HepG2 (cell line): ENCODE data around the gene SPOP. TPM values are rescaled to one million over a fixed set of nuclear protein-coding genes. Genes with fewer than 3 reads are reported as not detected.

Source experiments
- ATF2 ChIP-seq: sonication (generic); formaldehyde crosslinking; IDR thresholded peaks from 2 replicates; pipeline ENCODE4 v1.4.0; 2020; ENCODE audit warnings: missing genetic modification reagents
- E2F1 ChIP-seq: sonication (generic); formaldehyde crosslinking; IDR thresholded peaks from 2 replicates; pipeline ENCODE4 v1.5.0; 2020; ENCODE audit warnings: missing genetic modification reagents
- HOMEZ ChIP-seq: IDR thresholded peaks from 2 replicates; pipeline ENCODE4 v1.6.1; 2016; ENCODE audit warnings: low read depth
- NR2F1 ChIP-seq, 2 experiments: fragments of 450-650 bp in 1 of 2; formaldehyde crosslinking in 1 of 2; IDR thresholded peaks; 2 replicates each; pipeline versions ENCODE4 v1.5.0 to v1.6.1; 2016 to 2020; ENCODE audit warnings: mild to moderate bottlenecking in 1 of 2, missing compliant biosample characterization in 1 of 2, missing genetic modification reagents in 1 of 2, moderate library complexity in 1 of 2
- PHF5A ChIP-seq: IDR thresholded peaks from one replicate; pipeline ENCODE4 v1.6.1; 2018; ENCODE audit warnings: low read depth, missing genetic modification reagents; ENCODE audit not compliant: unreplicated experiment
- POLR2A ChIP-seq, 2 experiments: IDR thresholded peaks; 2 replicates each; pipeline ENCODE4 v1.6.1; 2011; ENCODE audit warnings: low read depth in 2 of 2, low read length in 2 of 2, mild to moderate bottlenecking in 1 of 2, moderate library complexity in 1 of 2; ENCODE audit not compliant: insufficient read depth in 1 of 2
- RXRB ChIP-seq: IDR thresholded peaks from 2 replicates; pipeline ENCODE4 v1.6.1; 2016; ENCODE audit warnings: borderline replicate concordance, missing genetic modification reagents, missing compliant biosample characterization
- TEAD3 ChIP-seq: optimal IDR thresholded peaks from 2 replicates; pipeline ENCODE3; 2016; ENCODE audit warnings: borderline replicate concordance
- ZHX1 ChIP-seq: sonication (generic); formaldehyde crosslinking; IDR thresholded peaks from 2 replicates; pipeline ENCODE4 v1.8.1; 2022; ENCODE audit warnings: low read depth, mild to moderate bottlenecking, missing genetic modification reagents
- ZIK1 ChIP-seq: sonication (generic); formaldehyde crosslinking; IDR thresholded peaks from 2 replicates; pipeline ENCODE4 v1.5.0; 2020; ENCODE audit warnings: mild to moderate bottlenecking, low read depth, missing genetic modification reagents, borderline replicate concordance
- ZNF101 ChIP-seq: sonication (generic); formaldehyde crosslinking; IDR thresholded peaks from 2 replicates; pipeline ENCODE4 v1.4.0; 2020; ENCODE audit warnings: mild to moderate bottlenecking, low read depth, missing genetic modification reagents, borderline replicate concordance
- ZNF441 ChIP-seq: sonication (generic); formaldehyde crosslinking; IDR thresholded peaks from 2 replicates; pipeline ENCODE4 v1.7.0; 2021; ENCODE audit warnings: missing genetic modification reagents, borderline replicate concordance
- ZNF503 ChIP-seq: sonication (generic); formaldehyde crosslinking; IDR thresholded peaks from 2 replicates; pipeline ENCODE4 v1.4.0; 2020; ENCODE audit warnings: missing genetic modification reagents
- ZNF597 ChIP-seq: sonication (generic); formaldehyde crosslinking; IDR thresholded peaks from 2 replicates; pipeline ENCODE4 v1.5.0; 2020; ENCODE audit warnings: missing genetic modification reagents
- ZNF776 ChIP-seq: sonication (generic); formaldehyde crosslinking; IDR thresholded peaks from 2 replicates; pipeline ENCODE4 v1.4.0; 2020; ENCODE audit warnings: mild to moderate bottlenecking, missing genetic modification reagents
- ZSCAN5A ChIP-seq: sonication (generic); formaldehyde crosslinking; IDR thresholded peaks from 2 replicates; pipeline ENCODE4 v1.8.0; 2022; ENCODE audit warnings: mild to moderate bottlenecking, missing genetic modification reagents, borderline replicate concordance
- polyA plus RNA-seq, 8 experiments: library from polyadenylated mRNA; depleted of rRNA in 3 of 8; stranded (reverse) in 7 of 8; unstranded in 1 of 8; fragments of >200 nt; fragmentation: Illumina TruSeq in 4 of 8; extraction: Trizol in 4 of 8; gene quantifications; 2 replicates each; pipeline versions ENCODE4 v1.2.1 to v1.2.3, GENCODE V29; 2011 to 2016; ENCODE audit warnings: low read depth in 4 of 8, missing spikeins in 1 of 8, mixed read lengths in 1 of 8; ENCODE audit not compliant: insufficient read depth in 1 of 8
- total RNA-seq, 5 experiments: library from RNA; depleted of rRNA; stranded (reverse); fragments of >200 nt; fragmentation: Illumina TruSeq; extraction: Trizol; gene quantifications; 2 replicates each; pipeline ENCODE4 v1.2.3, GENCODE V29; 2016; ENCODE audit warnings: low read depth in 1 of 5

Gene SPOP
- total and polyA plus RNA-seq, 2 of the 13 experiments (the other 11 are each of a cell fraction or from before 2014, with no cell fraction given) = 52.8 to 60.8 TPM

- no peak for TF ChIP-seq ZNF503 (CRISPR knock-in tag)
- TF ChIP-seq POLR2A (IDR thresholded peaks at IDR 0.05; ENCODE audit: insufficient read depth in 1 of 2, low read depth in 2 of 2, low read length in 2 of 2) = peak; percentile 62 to 68
- no peak for TF ChIP-seq ZNF597 (CRISPR knock-in tag)
- TF ChIP-seq ZIK1 (CRISPR knock-in tag) = no peak
- TF ChIP-seq ATF2 (CRISPR knock-in tag) = no peak
- no peak for TF ChIP-seq ZSCAN5A (CRISPR knock-in tag)
- TF ChIP-seq PHF5A (CRISPR knock-in tag) = no peak
- no peak for TF ChIP-seq ZHX1 (CRISPR knock-in tag)
- no peak; the same call in 1 of the 2 replicates for TF ChIP-seq HOMEZ (CRISPR knock-in tag)
- no peak for TF ChIP-seq ZNF101 (CRISPR knock-in tag)
- peak; percentile 21; the same call in 1 of the 2 replicates for TF ChIP-seq ZNF441 (CRISPR knock-in tag)
- TF ChIP-seq E2F1 (CRISPR knock-in tag) = no peak
- no peak for TF ChIP-seq ZNF776 (CRISPR knock-in tag)
- 0 out of 2 replicates have a peak, but pooled peaks have one; percentile 5 for TF ChIP-seq RXRB
- TF ChIP-seq TEAD3 (CRISPR knock-in tag) = no peak
- TF ChIP-seq NR2F1 (CRISPR knock-in tag; IDR thresholded peaks at IDR 0.05) = no peak
These were observed 564 bp downstream of the SPOP start (continued) for GRCh38 chr17:49677134-49677932.
